Adipose tissue (tissue), 3 donors: ENCODE results near the gene ATP6V0C. TPM values are rescaled to one million over a fixed set of nuclear protein-coding genes. Genes with fewer than 3 reads are reported as not detected.

Experiments
- H3K27ac ChIP-seq: one replicate; pipeline ENCODE4 v1.5.1; 2013; ENCODE audit warnings: low read depth, low read length
- WGBS, 3 donors: extraction: QIAGEN DNeasy Blood & Tissue Kit; methylation state at CpG; one replicate each; pipeline ENCODE4 v1.1.7; 2013; 5-methylcytosine and 5-hydroxymethylcytosine counted together
- polyA plus RNA-seq, 3 donors: library from polyadenylated mRNA; stranded (reverse); fragments of 200-250 nt; gene quantifications; one replicate each; pipeline ENCODE4 v1.2.3, GENCODE V29; 2013
- donor health status: healthy with polysubstance abuse.
- donor health status: Bipolar disorder and iron deficiency.
- donor health status: healthy.

Gene ATP6V0C
- polyA plus RNA-seq, 3 donors = 74.2 to 236 (median 89.1) TPM

DNA sequence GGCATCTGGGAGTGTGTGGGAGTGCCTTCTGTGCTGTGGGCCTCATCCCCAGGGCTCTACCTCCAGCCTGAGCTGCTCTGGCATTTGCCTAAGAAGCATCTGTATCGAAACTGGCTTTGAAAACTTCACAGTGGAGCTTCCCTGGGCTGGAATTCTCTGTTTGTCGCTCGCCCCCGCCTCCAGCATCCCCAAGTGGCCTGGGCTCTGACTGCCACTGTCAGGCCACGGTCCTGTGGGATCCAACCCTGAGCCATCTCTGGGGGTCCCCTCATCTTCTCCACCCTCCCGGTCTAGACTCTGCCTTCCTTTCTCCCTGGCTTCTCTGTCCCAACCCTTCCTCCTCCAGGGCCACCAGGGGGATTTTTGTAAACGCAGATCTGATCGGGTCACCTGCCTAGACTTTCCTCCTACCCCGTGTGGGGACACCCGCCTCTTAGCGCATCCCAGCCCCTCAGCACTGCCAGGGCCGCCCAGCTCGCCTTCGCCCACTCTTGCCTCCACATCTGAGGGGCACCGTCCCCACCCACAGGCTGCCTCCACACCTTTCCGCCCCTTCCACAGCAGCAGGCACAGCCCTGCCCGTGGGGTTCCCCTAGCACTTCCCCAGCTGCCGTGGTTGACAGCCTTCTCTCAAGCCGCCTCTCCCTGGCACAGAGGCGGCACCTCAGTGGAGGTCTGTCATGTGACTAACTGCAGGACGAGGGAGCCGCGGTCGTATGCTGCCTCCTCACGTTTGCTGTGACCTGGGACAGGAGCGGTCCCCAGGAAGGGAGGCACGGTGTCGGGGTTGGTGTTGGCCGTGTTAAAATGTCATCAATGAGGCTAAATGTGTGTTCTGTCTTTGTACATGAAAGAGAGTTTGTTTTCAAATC lies 26.9 kb upstream of the ATP6V0C start:
- no peak overlapping the region for H3K27ac ChIP-seq
- 55 to 61% (median 55%) methylated on average over 29 of the region's 29 CpGs for WGBS, 3 donors

DNA sequence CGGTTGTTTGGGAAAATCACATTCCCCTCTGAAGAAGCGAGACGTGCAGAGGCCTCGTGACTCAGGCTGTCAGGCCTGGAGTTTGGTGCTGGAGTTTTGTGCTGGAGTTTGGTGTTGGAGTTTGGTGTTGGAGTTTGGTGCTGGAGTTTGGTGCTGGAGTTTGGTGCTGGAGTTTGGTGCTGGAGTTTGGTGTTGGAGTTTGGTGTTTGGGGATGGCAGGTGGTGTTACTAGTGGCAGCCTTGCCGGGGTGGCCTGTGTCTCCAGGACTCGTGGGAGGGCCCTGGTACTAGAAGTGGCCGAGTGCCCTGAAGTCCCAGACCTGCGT lies 26.3 kb upstream of the ATP6V0C start:
- no peak overlapping the region for H3K27ac ChIP-seq
- WGBS, 3 donors = 59 to 72% (median 67%) methylated on average over 8 of the region's 8 CpGs

DNA sequence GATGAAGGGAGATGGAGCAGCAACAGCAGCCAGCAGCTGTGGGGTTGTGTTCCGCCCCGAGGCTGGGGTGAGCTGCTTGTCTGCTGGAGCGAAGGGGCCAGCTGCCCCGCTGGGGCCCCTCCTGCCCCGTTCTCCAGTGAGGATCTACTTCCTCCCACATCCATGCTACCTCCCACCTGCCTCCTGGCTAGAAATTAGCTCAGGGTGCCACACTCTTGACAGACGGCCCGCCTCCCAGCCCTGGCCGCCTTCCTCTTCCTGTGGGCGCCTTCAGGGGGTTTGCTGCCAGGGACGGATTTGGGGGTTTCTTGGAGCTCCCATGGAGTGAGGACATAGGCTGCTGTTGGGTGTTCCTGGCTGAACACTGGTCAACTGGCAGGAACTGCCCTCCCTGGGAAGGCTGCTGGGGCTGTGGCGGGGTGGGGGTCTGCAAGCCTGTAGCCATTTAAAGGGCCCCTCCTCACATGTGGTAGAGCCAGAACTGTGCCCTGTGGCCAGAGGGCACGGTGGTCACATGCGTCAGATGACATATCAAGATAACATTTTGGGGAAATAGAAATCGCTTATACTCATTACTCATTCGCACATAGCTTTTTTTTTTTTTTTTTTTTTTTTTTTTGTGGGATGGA lies 25.7 kb upstream of the ATP6V0C start:
- no peak overlapping the region for H3K27ac ChIP-seq
- WGBS, 3 donors = 46 to 70% (median 66%) methylated on average over 13 to 15 of the region's 15 CpGs

DNA sequence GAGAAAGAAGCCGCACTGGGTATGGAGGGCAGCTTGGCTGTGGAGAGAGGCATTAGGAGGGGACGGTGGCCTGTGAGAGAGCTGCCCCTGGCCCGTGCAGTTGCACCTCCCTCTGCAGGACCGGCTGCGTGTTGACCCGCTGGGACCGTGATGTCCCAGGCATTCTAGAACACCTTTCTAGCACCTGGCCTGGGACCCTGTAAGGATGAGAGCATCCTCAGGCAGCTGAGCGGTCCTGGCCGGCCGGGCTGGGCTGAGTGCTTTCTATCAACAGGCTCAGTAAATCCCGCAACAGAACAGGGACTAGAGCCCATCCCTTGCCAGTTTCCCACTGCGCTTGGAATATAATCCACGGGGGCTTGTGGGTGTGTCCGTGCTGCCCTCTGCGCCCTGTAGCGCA lies 24.2 kb upstream of the ATP6V0C start:
- WGBS, 3 donors = 95 to 96% (median 95%) methylated on average over 16 of the region's 16 CpGs
- H3K27ac ChIP-seq = no peak overlapping the region

DNA sequence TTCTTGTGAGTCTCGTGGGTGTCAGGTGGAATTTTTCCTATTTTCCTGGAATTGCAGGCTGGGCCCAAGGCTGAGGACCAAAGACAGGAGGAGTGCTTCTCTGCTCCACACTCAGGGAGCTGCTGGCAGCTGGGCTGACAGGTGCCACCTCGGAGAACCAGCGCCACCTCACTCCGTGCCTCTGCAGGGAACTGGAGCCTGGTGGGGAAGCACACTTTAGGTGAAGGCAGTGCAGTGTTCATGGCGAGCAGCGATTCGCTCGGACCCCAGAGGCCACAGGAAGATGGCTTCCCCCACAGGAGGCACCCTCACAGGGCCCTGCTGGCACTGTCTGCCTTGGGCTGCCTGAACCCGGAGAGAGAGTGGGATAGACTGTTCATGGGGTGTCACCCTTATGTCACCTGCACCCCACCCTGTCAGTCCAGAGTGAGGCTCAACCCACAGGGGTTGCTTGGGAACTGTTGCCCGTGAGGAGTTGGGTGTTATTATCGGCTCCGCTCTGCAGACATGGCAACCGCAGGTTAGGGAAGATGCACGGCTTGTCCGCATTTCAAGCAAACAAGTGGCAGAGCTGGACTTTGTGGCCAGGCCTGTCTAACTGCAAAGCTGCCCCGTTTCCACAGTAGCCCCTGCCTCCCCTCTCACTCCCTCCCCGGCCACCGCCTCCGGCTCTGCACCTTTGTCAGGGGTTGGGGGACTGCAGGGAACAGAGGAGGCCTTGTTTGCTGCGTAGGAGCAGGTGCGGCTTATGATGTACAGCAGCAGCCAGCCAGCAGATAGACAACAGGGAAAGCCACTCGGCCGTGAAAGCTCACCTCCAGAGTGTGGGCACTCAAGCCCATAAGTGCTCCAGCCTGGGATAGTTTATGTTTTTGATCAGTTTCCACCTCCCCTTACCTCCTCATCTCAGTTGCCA lies 23.3 kb upstream of the ATP6V0C start:
- WGBS, 3 donors = 74 to 94% (median 93%) methylated on average over 23 of the region's 23 CpGs
- no peak overlapping the region for H3K27ac ChIP-seq

DNA sequence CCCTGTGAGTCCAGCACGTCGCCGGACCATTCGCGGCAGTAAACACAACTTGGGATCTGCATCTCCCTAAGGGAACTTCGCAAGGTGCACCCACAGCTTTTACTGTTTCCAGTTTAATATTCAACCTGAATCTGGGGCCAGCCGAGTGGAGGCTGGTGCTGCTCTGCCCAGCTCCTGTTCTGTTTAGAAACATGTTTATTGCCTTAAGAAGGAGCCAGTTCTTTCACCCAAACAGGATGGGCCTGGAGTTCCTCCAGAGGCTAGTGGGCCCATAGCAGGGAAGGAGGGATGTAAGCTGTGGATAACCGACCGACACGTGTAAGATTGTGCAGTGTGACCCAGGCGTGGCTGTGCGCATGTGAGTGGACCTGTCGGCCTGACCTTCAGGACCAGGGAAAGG lies 21.5 kb upstream of the ATP6V0C start:
- no peak overlapping the region for H3K27ac ChIP-seq
- 39 to 94% (median 89%) methylated on average over 13 of the region's 13 CpGs for WGBS, 3 donors

DNA sequence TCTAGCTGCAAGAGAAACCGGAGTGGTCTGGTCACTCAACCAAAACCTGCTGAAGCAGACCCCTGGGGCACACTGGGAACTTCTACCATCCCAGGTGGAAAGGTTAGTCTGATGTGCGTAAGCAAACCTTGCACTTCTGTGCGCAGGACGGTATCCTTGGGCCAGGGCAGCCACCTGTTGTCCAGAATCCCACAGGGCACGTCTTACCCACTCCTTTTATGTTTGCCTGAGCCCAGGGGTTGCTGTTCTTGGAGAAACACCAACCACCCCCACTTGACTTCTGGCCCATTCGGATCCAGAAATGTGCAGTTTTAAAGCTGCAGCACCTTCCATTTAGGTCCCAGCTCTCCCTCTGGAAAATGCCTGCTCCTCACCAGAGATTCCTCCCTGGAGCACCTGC lies 20.1 kb upstream of the ATP6V0C start:
- 72 to 92% (median 85%) methylated on average over 6 of the region's 6 CpGs for WGBS, 3 donors

DNA sequence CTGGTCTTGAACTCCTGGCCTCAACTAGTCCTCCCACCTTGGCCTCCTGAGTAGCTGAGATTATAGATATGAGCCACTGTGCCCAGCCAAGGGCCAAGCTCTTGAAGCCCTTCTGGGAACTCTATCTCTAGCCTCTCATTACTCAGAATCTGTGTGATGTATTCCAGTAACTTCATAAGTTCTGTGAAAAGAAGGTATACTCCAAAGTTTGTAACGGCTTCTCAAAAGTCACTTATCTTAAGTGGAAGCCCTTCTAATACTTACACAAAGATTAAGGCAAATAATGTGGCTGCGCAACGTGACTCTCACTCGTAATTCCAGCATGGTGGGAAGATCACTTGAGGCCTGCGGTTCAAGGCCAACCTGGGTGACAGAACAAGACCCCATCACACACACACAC lies 19.1 kb upstream of the ATP6V0C start:
- H3K27ac ChIP-seq = no peak overlapping the region
- WGBS, 3 donors = 90 to 94% (median 91%) methylated on average over 5 of the region's 5 CpGs

More for the DNA sequence above, 20.1 kb upstream of the ATP6V0C start:
- H3K27ac ChIP-seq = no peak overlapping the region

DNA sequence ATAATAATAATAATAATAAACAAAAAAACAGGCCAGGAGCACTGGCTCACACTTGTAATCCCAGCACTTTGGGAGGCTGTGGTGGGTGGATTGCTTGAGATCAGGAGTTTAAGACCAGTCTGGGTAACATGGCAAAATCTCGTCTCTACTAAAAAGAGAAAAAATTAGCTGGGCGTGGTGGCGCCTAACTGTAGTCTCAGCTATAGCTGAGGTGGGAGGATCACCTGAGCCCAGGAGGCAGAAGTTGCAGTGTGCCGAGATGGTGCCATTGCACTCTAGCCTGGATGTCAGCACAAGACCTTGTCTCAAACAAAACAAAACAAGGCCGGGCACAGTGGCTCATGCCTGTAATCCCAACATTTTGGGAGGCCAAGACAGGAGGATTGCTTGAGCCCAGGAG lies 18.7 kb upstream of the ATP6V0C start:
- 93 to 94% (median 94%) methylated on average over 5 of the region's 5 CpGs for WGBS, 3 donors
- no peak overlapping the region for H3K27ac ChIP-seq

DNA sequence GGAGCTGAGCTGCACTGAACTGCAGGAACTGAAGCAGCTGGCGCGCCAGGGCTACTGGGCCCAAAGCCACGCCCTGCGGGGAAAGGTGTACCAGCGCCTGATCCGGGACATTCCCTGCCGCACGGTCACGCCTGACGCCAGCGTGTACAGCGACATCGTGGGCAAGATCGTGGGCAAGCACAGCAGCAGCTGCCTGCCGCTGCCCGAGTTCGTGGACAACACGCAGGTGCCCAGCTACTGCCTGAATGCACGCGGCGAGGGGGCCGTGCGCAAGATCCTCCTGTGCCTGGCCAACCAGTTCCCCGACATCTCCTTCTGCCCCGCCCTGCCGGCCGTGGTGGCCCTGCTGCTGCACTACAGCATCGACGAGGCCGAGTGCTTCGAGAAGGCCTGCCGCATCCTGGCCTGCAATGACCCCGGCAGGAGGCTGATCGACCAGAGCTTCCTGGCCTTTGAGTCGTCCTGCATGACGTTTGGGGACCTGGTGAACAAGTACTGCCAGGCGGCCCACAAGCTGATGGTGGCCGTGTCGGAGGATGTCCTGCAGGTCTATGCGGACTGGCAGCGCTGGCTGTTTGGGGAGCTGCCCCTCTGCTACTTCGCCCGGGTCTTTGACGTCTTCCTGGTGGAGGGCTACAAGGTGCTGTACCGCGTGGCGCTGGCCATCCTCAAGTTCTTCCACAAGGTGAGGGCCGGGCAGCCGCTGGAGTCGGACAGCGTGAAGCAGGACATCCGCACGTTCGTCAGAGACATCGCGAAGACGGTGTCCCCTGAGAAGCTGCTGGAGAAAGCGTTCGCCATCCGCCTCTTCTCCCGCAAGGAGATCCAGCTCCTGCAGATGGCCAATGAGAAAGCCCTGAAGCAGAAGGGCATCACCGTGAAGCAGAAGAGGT lies 17.3 kb upstream of the ATP6V0C start:
- H3K27ac ChIP-seq = no peak overlapping the region
- 94 to 95% (median 94%) methylated on average over 62 of the region's 62 CpGs for WGBS, 3 donors

DNA sequence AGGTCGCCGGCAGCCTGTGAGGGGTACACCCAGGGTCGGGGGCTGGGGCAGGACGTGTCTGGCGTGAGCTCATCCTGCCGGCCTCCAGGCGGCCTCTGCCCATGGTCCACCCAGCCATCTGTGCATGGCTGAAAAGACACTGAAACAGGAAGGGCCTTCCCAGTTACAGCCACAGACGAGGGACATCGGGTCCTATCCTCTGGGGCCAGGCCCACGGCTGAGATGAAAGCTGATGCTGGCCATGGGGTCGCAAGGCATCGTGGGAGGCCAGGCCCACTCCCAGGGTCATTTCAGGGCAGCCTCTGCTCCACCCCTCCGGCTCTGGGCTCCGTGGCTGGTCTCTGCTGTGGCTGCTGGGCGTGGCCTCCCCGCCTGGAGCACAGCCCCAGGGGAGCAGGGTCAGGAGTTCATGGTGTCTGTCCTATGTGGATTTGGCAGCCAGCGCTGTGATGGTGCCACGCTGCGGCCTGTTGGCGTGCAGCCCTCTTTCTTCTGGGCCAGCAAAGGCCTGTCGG lies 16.6 kb upstream of the ATP6V0C start:
- no peak overlapping the region for H3K27ac ChIP-seq
- WGBS, 3 donors = 49 to 55% (median 54%) methylated on average over 21 of the region's 21 CpGs

DNA sequence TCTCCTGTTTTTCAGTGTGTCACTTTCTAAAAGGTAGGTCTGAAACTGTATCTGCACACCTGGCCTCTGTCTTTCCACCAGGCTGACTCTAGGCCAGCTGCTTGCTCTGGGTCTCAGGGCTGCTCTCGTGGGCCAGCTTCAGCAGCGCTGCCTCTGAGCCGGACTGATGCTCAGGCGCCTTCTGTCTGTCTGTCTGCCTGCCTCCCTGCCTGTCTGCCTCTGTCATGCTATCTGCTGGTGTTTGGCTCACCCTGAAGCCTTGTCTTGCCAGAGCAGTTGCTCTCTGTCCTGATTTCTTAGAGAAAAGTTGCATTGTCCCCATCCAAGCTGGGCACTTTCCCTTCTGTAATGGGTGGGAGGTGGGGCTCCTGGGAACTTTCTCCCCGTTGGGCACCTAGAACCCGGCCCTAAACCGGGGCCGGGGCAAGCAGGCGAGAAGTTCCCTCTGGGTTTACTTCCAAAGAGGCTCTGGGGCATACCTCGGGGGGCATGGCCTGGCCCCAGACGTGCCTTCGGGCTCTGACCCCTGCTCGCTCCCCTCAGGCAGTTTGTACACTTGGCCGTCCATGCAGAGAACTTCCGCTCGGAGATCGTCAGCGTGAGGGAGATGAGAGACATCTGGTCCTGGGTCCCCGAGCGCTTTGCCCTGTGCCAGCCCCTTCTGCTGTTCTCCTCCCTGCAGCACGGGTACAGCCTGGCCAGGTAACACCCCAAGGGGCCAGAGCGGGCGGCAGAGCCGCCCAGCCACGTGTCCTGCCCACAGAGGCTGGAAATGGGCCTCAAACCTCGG lies 15.9 kb upstream of the ATP6V0C start:
- WGBS, 3 donors = 73 to 89% (median 82%) methylated on average over 26 of the region's 26 CpGs
- no peak overlapping the region for H3K27ac ChIP-seq

DNA sequence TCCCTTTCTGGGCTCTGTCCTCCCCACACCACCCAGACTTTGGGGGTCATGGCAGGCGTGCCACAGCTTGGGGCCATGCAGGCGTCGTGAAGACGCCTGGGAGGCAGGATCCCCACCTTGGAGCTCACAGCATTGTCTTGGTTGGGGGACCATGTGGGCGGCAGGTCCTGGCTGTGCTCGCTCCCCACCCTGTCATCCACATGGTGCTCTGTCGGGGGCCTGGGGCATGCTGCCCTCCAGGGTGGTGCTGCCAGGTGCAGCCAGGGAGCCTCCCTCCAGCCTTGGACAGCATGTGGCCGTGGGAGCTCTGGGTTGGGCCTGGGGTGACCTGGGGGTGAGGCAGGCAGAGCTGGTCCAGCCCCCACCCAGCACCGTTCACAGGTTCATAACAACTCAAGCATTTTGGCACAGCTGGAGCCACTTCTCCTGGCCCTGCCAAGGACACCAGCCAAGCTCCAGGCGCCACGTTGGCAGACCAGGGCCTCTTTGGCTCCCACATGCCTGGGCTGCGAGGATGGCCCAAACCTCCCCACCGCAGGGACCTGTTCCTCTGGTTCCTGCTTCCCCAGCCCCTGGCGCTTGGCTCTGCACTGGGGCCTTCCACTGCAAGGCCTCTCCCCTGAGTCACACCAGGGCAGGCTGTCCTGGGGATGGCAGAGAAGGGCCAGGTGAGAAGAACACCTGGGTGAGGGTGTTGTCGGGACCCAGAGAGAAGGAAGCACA lies 15.1 kb upstream of the ATP6V0C start:
- H3K27ac ChIP-seq = no peak overlapping the region
- WGBS, 3 donors = 58 to 85% (median 83%) methylated on average over 15 of the region's 15 CpGs

DNA sequence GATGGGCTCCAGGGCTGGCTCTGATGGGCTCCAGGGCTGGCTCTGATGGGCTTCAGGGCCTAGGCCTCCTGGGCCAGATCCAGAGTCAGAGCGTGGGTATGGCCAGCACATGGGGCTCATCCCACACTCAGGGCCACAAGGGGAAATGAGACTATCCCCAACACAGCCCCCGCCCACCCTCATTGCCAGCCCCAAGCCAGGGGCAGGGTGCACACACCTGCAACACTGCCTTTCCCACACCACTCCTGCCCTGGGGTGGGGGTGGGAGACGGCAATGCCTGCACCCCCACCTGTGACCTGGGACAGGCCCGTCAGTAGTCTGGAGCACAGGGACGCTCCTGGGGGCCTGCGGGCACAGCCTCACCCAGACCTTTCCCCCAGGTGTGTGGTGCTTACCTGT lies 14.3 kb upstream of the ATP6V0C start:
- WGBS, 3 donors = 89 to 93% (median 93%) methylated on average over 6 of the region's 6 CpGs

DNA sequence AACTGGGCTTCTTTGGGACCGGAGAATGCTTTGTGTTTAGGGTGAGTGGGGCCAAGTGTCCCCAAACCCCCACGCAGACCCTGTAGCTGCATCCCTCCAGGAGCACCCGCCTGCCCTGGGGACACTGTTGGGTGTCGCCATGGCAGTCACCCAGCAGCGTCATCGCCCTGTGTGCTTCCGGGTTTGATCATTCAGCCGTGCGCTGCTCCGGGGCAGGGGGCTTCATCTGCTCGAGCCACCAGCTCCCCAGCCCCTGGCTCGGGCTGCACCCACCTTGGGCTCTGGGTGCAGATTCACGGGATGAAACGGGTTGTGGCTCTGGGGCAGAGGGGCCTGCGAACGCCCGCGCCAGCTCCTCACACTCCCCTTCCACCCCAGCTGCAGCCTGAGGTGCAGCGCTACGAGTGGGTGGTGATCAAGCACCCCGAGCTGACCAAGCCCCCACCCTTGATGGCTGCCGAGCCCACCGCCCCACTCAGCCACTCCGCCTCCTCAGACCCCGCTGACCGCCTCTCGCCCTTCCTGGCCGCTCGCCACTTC lies 13.8 kb upstream of the ATP6V0C start:
- 90 to 94% (median 91%) methylated on average over 28 to 29 of the region's 29 CpGs for WGBS, 3 donors
- no peak overlapping the region for H3K27ac ChIP-seq

More for the DNA sequence above, 14.3 kb upstream of the ATP6V0C start:
- no peak overlapping the region for H3K27ac ChIP-seq

DNA sequence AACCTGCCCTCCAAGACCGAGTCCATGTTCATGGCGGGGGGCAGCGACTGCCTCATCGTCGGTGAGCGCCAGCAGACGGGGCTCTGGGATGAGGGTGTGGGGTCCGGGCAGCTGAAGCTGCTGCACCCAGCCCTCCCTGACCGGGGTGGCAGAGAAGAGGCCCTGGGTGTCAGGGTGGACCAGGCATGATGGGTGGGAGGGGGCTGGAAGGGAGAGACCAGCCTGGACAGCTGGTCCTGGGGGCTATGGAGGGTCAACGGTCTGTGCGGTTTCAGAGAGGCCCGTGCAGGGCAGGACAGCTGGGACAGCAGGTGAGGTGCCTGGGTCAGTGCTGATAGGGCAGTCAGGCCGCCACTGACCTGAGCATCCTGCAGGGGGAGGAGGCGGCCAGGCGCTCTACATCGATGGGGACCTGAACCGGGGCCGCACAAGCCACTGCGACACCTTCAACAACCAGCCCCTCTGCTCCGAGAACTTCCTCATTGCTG lies 13.3 kb upstream of the ATP6V0C start:
- 83 to 87% (median 84%) methylated on average over 20 of the region's 20 CpGs for WGBS, 3 donors
- no peak overlapping the region for H3K27ac ChIP-seq
